HepG2 (cell line): ENCODE measurements around the gene CCDC97. TPM values are rescaled to one million over a fixed set of nuclear protein-coding genes. Genes with fewer than 3 reads are reported as not detected.

Experiments
- ATAC-seq: fragments of 200-7000 bp; cut with Tn5 transposase; 3 replicates; pipeline ENCODE4 v1.9.1; 2020; ENCODE audit warnings: mild to moderate bottlenecking, moderate library complexity
- BruUV-seq: library from RNA; stranded (reverse); fragments of 400-500 nt; replicated peaks from 2 replicates; lab custom pipeline; 2021; lab: Mats Ljungman, UMichigan
- CTCF ChIA-PET: fragments of 300-600 bp; formaldehyde crosslinking; extraction: SDS; loops from one replicate; lab custom pipeline; 2021; ENCODE audit warnings: low total read pairs, inconsistent platforms, low intra/inter-chr PET ratio; lab: Yijun Ruan, JAX
- POLR2A ChIA-PET: fragments of 350-600 bp; sonication (Branson Sonifier 250); formaldehyde crosslinking; loops from one replicate; lab custom pipeline; 2020; ENCODE audit warnings: antibody characterized with exemption, inconsistent platforms; lab: Yijun Ruan, JAX
- DNase-seq: peaks from one replicate; pipeline ENCODE4 v3.0.0-alpha.2; 2015; ENCODE audit warnings: low spot score
- FAIRE-seq: peaks from 3 replicates; lab custom pipeline; 2011; peaks lifted over from hg19 to GRCh38; lab: Jason Lieb, UNC
- H2AFZ ChIP-seq: one replicate; pipeline ENCODE4 v1.6.1; 2011; ENCODE audit warnings: low read length, inconsistent platforms
- H3K27ac ChIP-seq: fragments of 300-600 bp; 3 replicates; pipeline ENCODE4 v1.8.0; 2011; ENCODE audit warnings: mixed run types, mild to moderate bottlenecking, mixed read lengths, low read length, inconsistent platforms; ENCODE audit not compliant: insufficient read depth; ENCODE audit errors: extremely low read length
- H3K27me3 ChIP-seq, 2 experiments: fragments of 200-600 bp in 1 of 2; 2 replicates in 1 of 2; 3 replicates in 1 of 2; pipeline versions ENCODE4 v1.6.0 to v1.8.0; 2011; ENCODE audit warnings: low read length in 2 of 2, mild to moderate bottlenecking in 2 of 2, moderate library complexity in 2 of 2, inconsistent platforms in 1 of 2; ENCODE audit not compliant: insufficient read depth in 2 of 2, control insufficient read depth in 1 of 2
- H3K36me3 ChIP-seq, 2 experiments: fragments of 200-600 bp in 1 of 2; replicated peaks in 1 of 2; 2 replicates in 1 of 2; 3 replicates in 1 of 2; pipeline versions ENCODE4 v1.5.1 to v1.8.0; 2011; ENCODE audit warnings: low read length in 2 of 2, inconsistent platforms in 1 of 2; ENCODE audit not compliant: insufficient read depth in 2 of 2, control insufficient read depth in 1 of 2
- H3K4me1 ChIP-seq: 2 replicates; pipeline ENCODE4 v1.5.1; 2012; ENCODE audit warnings: low read length, inconsistent platforms; ENCODE audit not compliant: insufficient read depth
- H3K4me2 ChIP-seq: 2 replicates; pipeline ENCODE4 v1.6.0; 2011; ENCODE audit warnings: low read depth, low read length, inconsistent platforms
- H3K4me3 ChIP-seq, 3 experiments: fragments of 200-600 bp in 1 of 3; sonication (generic), shearing (Covaris generic) in 1 of 3; replicated peaks in 1 of 3; 2 replicates each; pipeline ENCODE4 v1.5.1; 2011 to 2016; ENCODE audit warnings: low read length in 3 of 3, inconsistent platforms in 2 of 3, low read depth in 2 of 3, mild to moderate bottlenecking in 2 of 3, control low read depth in 1 of 3, mixed read lengths in 1 of 3; ENCODE audit not compliant: insufficient read depth in 1 of 3
- H3K79me2 ChIP-seq: one replicate; pipeline ENCODE4 v1.6.1; 2011; ENCODE audit warnings: low read length, inconsistent platforms; ENCODE audit not compliant: insufficient read depth
- H3K9ac ChIP-seq: 2 replicates; pipeline ENCODE4 v1.6.0; 2011; ENCODE audit warnings: mild to moderate bottlenecking, low read depth, low read length, inconsistent platforms; ENCODE audit not compliant: insufficient read depth
- H3K9me3 ChIP-seq: 2 replicates; pipeline ENCODE4 v1.5.1; 2012; ENCODE audit warnings: mild to moderate bottlenecking, low read length
- H4K20me1 ChIP-seq: 2 replicates; pipeline ENCODE4 v1.6.0; 2011; ENCODE audit warnings: inconsistent platforms, mild to moderate bottlenecking, low read length, moderate library complexity; ENCODE audit not compliant: insufficient read depth
- AKAP8 ChIP-seq: sonication (generic); formaldehyde crosslinking; IDR thresholded peaks from 2 replicates; pipeline ENCODE4 v1.5.1; 2020; ENCODE audit warnings: mild to moderate bottlenecking, missing genetic modification reagents
- ASH2L ChIP-seq: fragments of 300-600, 200-600 bp; sonication (generic); IDR thresholded peaks from 2 replicates; pipeline ENCODE4 v1.7.0; 2017; ENCODE audit warnings: low read depth, mild to moderate bottlenecking, moderate library complexity, mixed read lengths, low read length; ENCODE audit not compliant: insufficient read length
- BRCA1 ChIP-seq: sonication (generic); formaldehyde crosslinking; IDR thresholded peaks from 2 replicates; pipeline ENCODE4 v1.4.0; 2020; ENCODE audit warnings: missing genetic modification reagents
- CENPBD1 ChIP-seq: sonication (generic); formaldehyde crosslinking; IDR thresholded peaks from 2 replicates; pipeline ENCODE4 v1.8.0; 2022; ENCODE audit warnings: missing genetic modification reagents, low read depth, mild to moderate bottlenecking, borderline replicate concordance
- EED ChIP-seq: sonication (generic); formaldehyde crosslinking; IDR thresholded peaks from 2 replicates; pipeline ENCODE4 v1.5.0; 2020; ENCODE audit warnings: mild to moderate bottlenecking, missing genetic modification reagents
- HMG20A ChIP-seq: IDR thresholded peaks from 2 replicates; pipeline ENCODE4 v1.6.1; 2016; ENCODE audit warnings: borderline replicate concordance
- HNRNPK ChIP-seq: fragments of 200-400 bp; formaldehyde crosslinking; IDR thresholded peaks from 2 replicates; pipeline ENCODE4 v1.6.1; 2018; ENCODE audit warnings: low read length, low read depth, moderate library complexity, mild to moderate bottlenecking; ENCODE audit not compliant: poor library complexity, severe bottlenecking
- MAF1 ChIP-seq: sonication (generic); formaldehyde crosslinking; IDR thresholded peaks from 2 replicates; pipeline ENCODE4 v1.5.0; 2020; ENCODE audit warnings: missing genetic modification reagents, borderline replicate concordance
- MYNN ChIP-seq: sonication (generic); formaldehyde crosslinking; IDR thresholded peaks from 2 replicates; pipeline ENCODE4 v1.4.0; 2020; ENCODE audit warnings: mild to moderate bottlenecking, low read depth, missing genetic modification reagents
- SNAPC2 ChIP-seq: sonication (generic); formaldehyde crosslinking; IDR thresholded peaks from 2 replicates; pipeline ENCODE4 v1.8.1; 2022; ENCODE audit warnings: mild to moderate bottlenecking, missing genetic modification reagents
- TRIM24 ChIP-seq: sonication (generic); formaldehyde crosslinking; IDR thresholded peaks from 2 replicates; pipeline ENCODE4 v1.8.0; 2022; ENCODE audit warnings: mild to moderate bottlenecking, missing genetic modification reagents
- ZBTB7B ChIP-seq: sonication (generic); formaldehyde crosslinking; IDR thresholded peaks from 2 replicates; pipeline ENCODE4 v1.4.0; 2020; ENCODE audit warnings: missing genetic modification reagents
- ZC3H4 ChIP-seq: sonication (generic); formaldehyde crosslinking; IDR thresholded peaks from 2 replicates; pipeline ENCODE4 v1.4.0; 2020; ENCODE audit warnings: missing genetic modification reagents, borderline replicate concordance
- ZNF350 ChIP-seq: sonication (generic); formaldehyde crosslinking; IDR thresholded peaks from 2 replicates; pipeline ENCODE4 v1.4.0; 2020; ENCODE audit warnings: mild to moderate bottlenecking, low read depth, missing genetic modification reagents, borderline replicate concordance
- ZNF446 ChIP-seq: sonication (generic); formaldehyde crosslinking; IDR thresholded peaks from 2 replicates; pipeline ENCODE4 v1.5.0; 2020; ENCODE audit warnings: mild to moderate bottlenecking, missing genetic modification reagents
- ZNF513 ChIP-seq: sonication (generic); formaldehyde crosslinking; conservative IDR thresholded peaks from 2 replicates; pipeline ENCODE4 v1.5.0; 2020; ENCODE audit warnings: missing genetic modification reagents
- ZNF891 ChIP-seq: sonication (generic); formaldehyde crosslinking; IDR thresholded peaks from 2 replicates; pipeline ENCODE4 v1.5.0; 2020; ENCODE audit warnings: mild to moderate bottlenecking, missing genetic modification reagents
- WGBS: methylation state at CpG from one replicate; pipeline ENCODE4 v1.1.6; 2017; ENCODE audit warnings: low lambda C conversion rate; 5-methylcytosine and 5-hydroxymethylcytosine counted together
- in situ Hi-C: cut with HindIII; loops from 2 replicates; pipeline ENCODE4 v1.10.0; 2017; ENCODE audit warnings: low pct_unique_long_range_greater_than_20kb; ENCODE audit not compliant: extremely low pct_ligation_motif_present
- intact Hi-C: fragments of 100-400 bp; cut with micrococcal nuclease; formaldehyde crosslinking; loops from one replicate; pipeline ENCODE4 v1.10.0; 2022; ENCODE audit not compliant: unreplicated experiment
- polyA plus RNA-seq, 8 experiments: library from polyadenylated mRNA; depleted of rRNA in 3 of 8; stranded (reverse) in 7 of 8; unstranded in 1 of 8; fragments of >200 nt; fragmentation: Illumina TruSeq in 4 of 8; extraction: Trizol in 4 of 8; gene quantifications; 2 replicates each; pipeline versions ENCODE4 v1.2.1 to v1.2.3, GENCODE V29; 2011 to 2016; ENCODE audit warnings: low read depth in 4 of 8, missing spikeins in 1 of 8, mixed read lengths in 1 of 8; ENCODE audit not compliant: insufficient read depth in 1 of 8
- total RNA-seq, 5 experiments: library from RNA; depleted of rRNA; stranded (reverse); fragments of >200 nt; fragmentation: Illumina TruSeq; extraction: Trizol; gene quantifications; 2 replicates each; pipeline ENCODE4 v1.2.3, GENCODE V29; 2016; ENCODE audit warnings: low read depth in 1 of 5

CCDC97 gene
- total and polyA plus RNA-seq, 2 of the 13 experiments (the other 11 are each of a cell fraction or from before 2014, with no cell fraction given) = 6.2 to 7.3 TPM

GRCh38 chr19:41357746-41358145 lies 47.8 kb downstream of the CCDC97 start:
- Histone ChIP-seq H3K79me2 (peaks cover 4% of the 10 kb centered on the region), H2AFZ (no peak overlapping the region), H3K27me3 (no peaks in the 10 kb centered on the region; a peak in 2 of 5 replicates), H3K27ac (no peak overlapping the region), H4K20me1 (no peaks in the 10 kb centered on the region), H3K9ac (no peak overlapping the region), H3K4me2 (no peak overlapping the region), H3K9me3 (no peaks in the 10 kb centered on the region), H3K4me1 (peaks cover 15% of the 10 kb centered on the region), H3K4me3 (no peak overlapping the region), H3K36me3 (no peaks in the 10 kb centered on the region)
- 87% methylated on average over 11 of the region's 13 CpGs for WGBS
- FAIRE-seq (no peak), ATAC-seq (no peak), DNase-seq (no peak)
- ChIA-PET POLR2A (no interaction called here), CTCF (no interaction called here)
- TF ChIP-seq ZC3H4 (CRISPR knock-in tag) (no peak), MYNN (CRISPR knock-in tag) (no peak), ZBTB7B (CRISPR knock-in tag) (no peak), CENPBD1 (CRISPR knock-in tag) (no peak), HMG20A (CRISPR knock-in tag) (no peak), ZNF891 (CRISPR knock-in tag) (no peak), ZNF513 (CRISPR knock-in tag) (no peak), ASH2L (no peak), AKAP8 (no peak), MAF1 (CRISPR knock-in tag) (no peak), TRIM24 (CRISPR knock-in tag) (no peak), EED (no peak), SNAPC2 (CRISPR knock-in tag) (no peak), ZNF350 (no peak), HNRNPK (no peak), ZNF446 (CRISPR knock-in tag) (no peak), BRCA1 (CRISPR knock-in tag) (no peak)
- BruUV-seq = no TSS peak
- intact Hi-C loops (no loop called here), in situ Hi-C loops (no loop called here)
